ENCODE results near the gene RSRC1. TPM values are rescaled to one million over a fixed set of nuclear protein-coding genes. Genes with fewer than 3 reads are reported as not detected.

Gene RSRC1
- total and polyA plus RNA-seq, 12 donors = 12.6 to 27.6 (median 21.4) TPM

DNA sequence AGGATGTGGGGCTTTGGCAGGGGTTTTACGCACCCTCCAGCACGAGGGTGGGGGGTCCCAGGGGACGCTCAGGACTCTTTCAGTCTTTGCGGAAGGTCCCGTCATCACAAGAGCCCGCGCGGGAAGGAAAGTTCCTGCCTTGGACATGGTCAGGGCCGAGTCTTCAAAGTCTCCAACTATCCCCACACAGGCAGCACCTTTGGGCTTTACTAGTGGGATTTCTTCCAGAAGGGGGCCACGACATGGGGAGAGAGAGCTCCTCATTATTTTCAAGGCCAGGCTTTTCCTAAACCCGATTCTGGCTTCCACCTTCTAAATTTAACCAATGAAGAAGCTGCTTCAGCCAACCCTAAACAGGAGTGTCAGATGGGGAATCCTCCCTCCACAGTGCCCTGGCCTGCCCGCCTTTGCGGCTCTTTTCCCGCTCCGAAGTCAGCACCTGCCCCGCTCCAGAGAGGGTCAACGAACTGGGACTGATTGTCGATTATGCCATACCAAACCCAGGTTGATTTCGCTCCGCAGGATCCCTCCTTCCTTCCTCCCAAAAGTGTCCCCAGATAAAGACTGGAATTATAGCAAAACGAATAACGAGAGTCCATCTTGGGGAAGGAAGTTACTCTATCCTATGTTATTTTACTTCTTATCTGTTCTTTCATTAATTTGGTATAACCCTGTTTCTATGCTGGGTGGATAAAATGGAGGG, 14.6 kb upstream of the RSRC1 start:
- peaks cover 28 to 100% (median 99%) of the 10 kb centered on the region in 7 donors for H3K27me3 ChIP-seq
- no peak for TF ChIP-seq CTCF (IDR thresholded peaks at IDR 0.05)
- H3K4me3 ChIP-seq = no peak overlapping the region
- no peaks in the 10 kb centered on the region for H3K9me3 ChIP-seq
- H3K4me1 ChIP-seq = peaks cover 0 to 28% (median 11%) of the 10 kb centered on the region in 9 donors
- ATAC-seq (peak in 2 of 8 donors; percentile 12 to 15), DNase-seq (no peak)
- intact Hi-C loops (cut with DNase I) = loop anchor here in 3 of 10 donors (10.0 kb wide), 1 partner anchor 340 kb away; no protein-coding TSS in a partner anchor
- WGBS, 2 donors = 6 to 10% methylated on average over 22 of the region's 22 CpGs
- peaks cover 0 to 7% (median 0%) of the 10 kb centered on the region in 9 donors for H3K36me3 ChIP-seq
- H3K27ac ChIP-seq = no peak overlapping the region

GRCh38 chr3:158095814-158096704, 13.8 kb upstream of the RSRC1 start:
- no peak for TF ChIP-seq CTCF (IDR thresholded peaks at IDR 0.05)

DNA sequence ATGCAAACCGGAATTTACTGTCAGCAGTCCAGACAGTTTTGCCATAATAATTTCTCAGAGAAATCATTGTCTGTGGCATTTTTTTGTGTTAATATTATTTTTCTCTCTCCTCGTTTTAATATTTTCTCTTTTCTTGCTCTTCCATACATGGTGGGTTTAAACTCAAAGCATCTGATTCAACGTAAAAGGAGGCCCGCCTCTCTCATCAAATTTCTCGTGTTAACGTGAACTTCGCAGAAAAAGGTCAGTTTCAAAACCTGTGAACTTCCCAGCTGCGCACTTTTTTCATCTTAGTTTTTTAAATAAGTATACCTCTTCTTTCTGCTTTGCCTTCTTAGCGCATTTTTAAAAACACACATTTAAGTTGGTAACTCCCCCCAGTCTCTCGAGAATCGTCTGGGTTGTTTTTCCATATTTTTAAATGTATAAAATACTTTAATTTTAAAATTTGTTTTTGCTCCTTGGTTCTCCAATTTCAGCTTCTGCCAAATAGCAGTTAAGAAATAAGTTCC, 12.8 kb upstream of the RSRC1 start:
- Histone ChIP-seq H3K9me3 (no peaks in the 10 kb centered on the region), H3K27me3 (peaks cover 40 to 100% (median 99%) of the 10 kb centered on the region in 7 donors), H3K36me3 (peaks cover 0 to 7% (median 0%) of the 10 kb centered on the region in 9 donors), H3K4me1 (peaks cover 0 to 28% (median 11%) of the 10 kb centered on the region in 9 donors), H3K27ac (no peak overlapping the region), H3K4me3 (peak overlapping the region in 2 of 10 donors; percentile 20 to 58)
- intact Hi-C loops (cut with DNase I) = loop anchor here in 3 of 10 donors (10.0 kb wide), 1 partner anchor 338 kb away; no protein-coding TSS in a partner anchor
- no peak for TF ChIP-seq CTCF (IDR thresholded peaks at IDR 0.05)
- no peak for ATAC-seq
- DNase-seq = no peak
- 14 to 21% methylated on average over 11 of the region's 11 CpGs for WGBS, 2 donors

More at GRCh38 chr3:158095814-158096704, 13.8 kb upstream of the RSRC1 start:
- no peaks in the 10 kb centered on the region for H3K9me3 ChIP-seq
- H3K27me3 ChIP-seq = peaks cover 34 to 100% (median 99%) of the 10 kb centered on the region in 7 donors
- DNase-seq (no peak), ATAC-seq (no peak)
- peaks cover 0 to 28% (median 11%) of the 10 kb centered on the region in 9 donors for H3K4me1 ChIP-seq
- H3K4me3 ChIP-seq = no peak overlapping the region
- intact Hi-C loops (cut with DNase I) = loop anchor here in 3 of 10 donors (10.0 kb wide), 1 partner anchor 339 kb away; no protein-coding TSS in a partner anchor
- no peak overlapping the region for H3K27ac ChIP-seq
- H3K36me3 ChIP-seq = peaks cover 0 to 7% (median 0%) of the 10 kb centered on the region in 9 donors
- WGBS, 2 donors = 10 to 14% methylated on average over 20 of the region's 20 CpGs
